ENCODE results near the gene LRMDA.

Gene LRMDA

GRCh38 chr10:76031099-76031498 lies 599.7 kb downstream of the LRMDA start:
- H3K27me3 Mint-ChIP-seq (ENCODE audit: low read depth), result no peaks in the 10 kb centered on the region
- no peaks in the 10 kb centered on the region for H3K9me3 Mint-ChIP-seq
- H3K27ac Mint-ChIP-seq, result no peak overlapping the region
- no peak overlapping the region for H3K4me3 Mint-ChIP-seq
- H3K36me3 Mint-ChIP-seq (ENCODE audit: low read depth), result no peaks in the 10 kb centered on the region
- no peaks in the 10 kb centered on the region for H3K4me1 Mint-ChIP-seq (ENCODE audit: low read depth)

GRCh38 chr10:76031769-76032699 lies 600.6 kb downstream of the LRMDA start:
- no peaks in the 10 kb centered on the region for H3K9me3 Mint-ChIP-seq
- no peaks in the 10 kb centered on the region for H3K4me1 Mint-ChIP-seq (ENCODE audit: low read depth)
- H3K4me3 Mint-ChIP-seq, result no peak overlapping the region
- no peak overlapping the region for H3K27ac Mint-ChIP-seq
- H3K27me3 Mint-ChIP-seq (ENCODE audit: low read depth), result no peaks in the 10 kb centered on the region
- no peaks in the 10 kb centered on the region for H3K36me3 Mint-ChIP-seq (ENCODE audit: low read depth)

GRCh38 chr10:76032700-76033039 lies 601.2 kb downstream of the LRMDA start:
- H3K9me3 Mint-ChIP-seq, result no peaks in the 10 kb centered on the region
- no peaks in the 10 kb centered on the region for H3K27me3 Mint-ChIP-seq (ENCODE audit: low read depth)
- H3K4me1 Mint-ChIP-seq (ENCODE audit: low read depth), result no peaks in the 10 kb centered on the region
- no peaks in the 10 kb centered on the region for H3K36me3 Mint-ChIP-seq (ENCODE audit: low read depth)
- H3K4me3 Mint-ChIP-seq, result no peak overlapping the region
- no peak overlapping the region for H3K27ac Mint-ChIP-seq

GRCh38 chr10:76033457-76034196 lies 602.2 kb downstream of the LRMDA start:
- H3K4me1 Mint-ChIP-seq (ENCODE audit: low read depth), result no peaks in the 10 kb centered on the region
- H3K27me3 Mint-ChIP-seq (ENCODE audit: low read depth), result no peaks in the 10 kb centered on the region
- no peak overlapping the region for H3K27ac Mint-ChIP-seq
- no peaks in the 10 kb centered on the region for H3K36me3 Mint-ChIP-seq (ENCODE audit: low read depth)
- peaks cover 4% of the 10 kb centered on the region for H3K9me3 Mint-ChIP-seq
- H3K4me3 Mint-ChIP-seq, result no peak overlapping the region

GRCh38 chr10:76034353-76035205 lies 603.2 kb downstream of the LRMDA start:
- no peak overlapping the region for H3K4me3 Mint-ChIP-seq
- no peaks in the 10 kb centered on the region for H3K27me3 Mint-ChIP-seq (ENCODE audit: low read depth)
- H3K4me1 Mint-ChIP-seq (ENCODE audit: low read depth), result no peaks in the 10 kb centered on the region
- H3K27ac Mint-ChIP-seq, result no peak overlapping the region
- H3K9me3 Mint-ChIP-seq, result peaks cover 7% of the 10 kb centered on the region
- no peaks in the 10 kb centered on the region for H3K36me3 Mint-ChIP-seq (ENCODE audit: low read depth)

GRCh38 chr10:76035206-76036110 lies 604.0 kb downstream of the LRMDA start:
- no peak overlapping the region for H3K27ac Mint-ChIP-seq
- H3K4me3 Mint-ChIP-seq, result no peak overlapping the region
- H3K9me3 Mint-ChIP-seq, result peaks cover 8% of the 10 kb centered on the region
- no peaks in the 10 kb centered on the region for H3K4me1 Mint-ChIP-seq (ENCODE audit: low read depth)
- H3K27me3 Mint-ChIP-seq (ENCODE audit: low read depth), result no peaks in the 10 kb centered on the region
- no peaks in the 10 kb centered on the region for H3K36me3 Mint-ChIP-seq (ENCODE audit: low read depth)

GRCh38 chr10:76036111-76036940 lies 604.9 kb downstream of the LRMDA start:
- no peaks in the 10 kb centered on the region for H3K27me3 Mint-ChIP-seq (ENCODE audit: low read depth)
- no peaks in the 10 kb centered on the region for H3K36me3 Mint-ChIP-seq (ENCODE audit: low read depth)
- no peak overlapping the region for H3K4me3 Mint-ChIP-seq
- H3K9me3 Mint-ChIP-seq, result peaks cover 12% of the 10 kb centered on the region
- no peak overlapping the region for H3K27ac Mint-ChIP-seq
- no peaks in the 10 kb centered on the region for H3K4me1 Mint-ChIP-seq (ENCODE audit: low read depth)

GRCh38 chr10:76036962-76037361 lies 605.5 kb downstream of the LRMDA start:
- Mint-ChIP-seq H3K4me3 (no peak overlapping the region), H3K9me3 (peaks cover 12% of the 10 kb centered on the region)

GRCh38 chr10:76037531-76038155 lies 606.2 kb downstream of the LRMDA start:
- no peaks in the 10 kb centered on the region for H3K27me3 Mint-ChIP-seq (ENCODE audit: low read depth)
- no peak overlapping the region for H3K4me3 Mint-ChIP-seq
- H3K4me1 Mint-ChIP-seq (ENCODE audit: low read depth), result no peaks in the 10 kb centered on the region
- no peaks in the 10 kb centered on the region for H3K36me3 Mint-ChIP-seq (ENCODE audit: low read depth)
- H3K9me3 Mint-ChIP-seq, result peaks cover 12% of the 10 kb centered on the region
- no peak overlapping the region for H3K27ac Mint-ChIP-seq

More at GRCh38 chr10:76036962-76037361, 605.5 kb downstream of the LRMDA start:
- Mint-ChIP-seq H3K27ac (no peak overlapping the region), H3K27me3 (ENCODE audit: low read depth) (no peaks in the 10 kb centered on the region), H3K4me1 (ENCODE audit: low read depth) (no peaks in the 10 kb centered on the region), H3K36me3 (ENCODE audit: low read depth) (no peaks in the 10 kb centered on the region)

- no peak overlapping the region for H3K27ac Mint-ChIP-seq
- H3K4me1 Mint-ChIP-seq (ENCODE audit: low read depth), result no peaks in the 10 kb centered on the region
- H3K27me3 Mint-ChIP-seq (ENCODE audit: low read depth), result no peaks in the 10 kb centered on the region
- no peaks in the 10 kb centered on the region for H3K36me3 Mint-ChIP-seq (ENCODE audit: low read depth)
- no peak overlapping the region for H3K4me3 Mint-ChIP-seq
- peaks cover 12% of the 10 kb centered on the region for H3K9me3 Mint-ChIP-seq
Measured at GRCh38 chr10:76038696-76039095, 607.3 kb downstream of the LRMDA start.

GRCh38 chr10:76040107-76040829 lies 608.8 kb downstream of the LRMDA start:
- Mint-ChIP-seq H3K27me3 (ENCODE audit: low read depth) (no peaks in the 10 kb centered on the region), H3K27ac (no peak overlapping the region), H3K9me3 (peaks cover 12% of the 10 kb centered on the region), H3K4me1 (ENCODE audit: low read depth) (no peaks in the 10 kb centered on the region), H3K4me3 (no peak overlapping the region), H3K36me3 (ENCODE audit: low read depth) (no peaks in the 10 kb centered on the region)

- Mint-ChIP-seq H3K4me3 (no peak overlapping the region), H3K36me3 (ENCODE audit: low read depth) (no peaks in the 10 kb centered on the region), H3K27me3 (ENCODE audit: low read depth) (no peaks in the 10 kb centered on the region), H3K4me1 (ENCODE audit: low read depth) (no peaks in the 10 kb centered on the region), H3K27ac (no peak overlapping the region), H3K9me3 (peaks cover 12% of the 10 kb centered on the region)
Measured at GRCh38 chr10:76040830-76041220, 609.4 kb downstream of the LRMDA start.

Data from T-helper 1 cell treated with Interleukin-12 subunit alpha and Interleukin-12 subunit beta and Interleukin-4 antibody, amounts not matched to agents 30 μg/mL and 1 μg/mL, for 36 hours (primary cell).